ENCODE data around the gene ST6GAL1. TPM values are rescaled to one million over a fixed set of nuclear protein-coding genes. Genes with fewer than 3 reads are reported as not detected.

Gene ST6GAL1
- total RNA-seq, 4 donors from 2014 or later, result 74.8 to 189 (median 113) TPM

DNA sequence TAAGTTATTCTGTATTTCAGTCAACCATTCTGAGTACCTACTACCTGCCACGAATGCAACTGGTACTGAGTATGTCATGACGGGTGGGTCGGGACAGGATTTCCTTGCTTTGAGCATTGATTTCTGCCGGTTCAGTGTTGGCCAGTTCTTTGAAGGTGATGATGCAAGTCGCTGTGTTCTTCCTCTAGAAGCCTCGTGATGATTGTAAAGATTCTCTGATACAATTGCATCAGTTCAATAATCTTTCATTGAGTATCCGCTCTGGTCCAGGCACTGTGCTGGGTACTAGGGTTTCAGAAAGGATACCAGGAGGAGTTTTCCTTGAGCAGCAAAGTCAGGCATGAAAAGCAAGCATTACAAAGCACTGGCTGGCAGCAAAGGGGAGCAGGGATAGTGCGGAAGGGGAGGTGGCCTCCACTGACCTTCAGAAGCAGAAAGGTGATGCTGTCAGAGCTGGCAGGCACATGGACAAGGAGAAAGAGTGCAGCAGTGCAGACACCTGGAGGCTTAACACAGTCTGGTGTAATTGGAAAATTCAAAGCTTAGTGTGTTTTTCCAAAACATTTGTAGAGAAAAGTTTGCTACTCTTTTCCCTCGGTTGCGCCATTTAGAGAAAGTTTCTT is 108.9 kb downstream of the ST6GAL1 start:
- intact Hi-C loops (cut with DNase I), result no loop called here
- H3K9me3 ChIP-seq, result no peaks in the 10 kb centered on the region
- H3K27me3 ChIP-seq, result no peaks in the 10 kb centered on the region
- WGBS, 2 donors, result 86 to 92% methylated on average over 10 of the region's 10 CpGs
- TF ChIP-seq, protein P1, sequence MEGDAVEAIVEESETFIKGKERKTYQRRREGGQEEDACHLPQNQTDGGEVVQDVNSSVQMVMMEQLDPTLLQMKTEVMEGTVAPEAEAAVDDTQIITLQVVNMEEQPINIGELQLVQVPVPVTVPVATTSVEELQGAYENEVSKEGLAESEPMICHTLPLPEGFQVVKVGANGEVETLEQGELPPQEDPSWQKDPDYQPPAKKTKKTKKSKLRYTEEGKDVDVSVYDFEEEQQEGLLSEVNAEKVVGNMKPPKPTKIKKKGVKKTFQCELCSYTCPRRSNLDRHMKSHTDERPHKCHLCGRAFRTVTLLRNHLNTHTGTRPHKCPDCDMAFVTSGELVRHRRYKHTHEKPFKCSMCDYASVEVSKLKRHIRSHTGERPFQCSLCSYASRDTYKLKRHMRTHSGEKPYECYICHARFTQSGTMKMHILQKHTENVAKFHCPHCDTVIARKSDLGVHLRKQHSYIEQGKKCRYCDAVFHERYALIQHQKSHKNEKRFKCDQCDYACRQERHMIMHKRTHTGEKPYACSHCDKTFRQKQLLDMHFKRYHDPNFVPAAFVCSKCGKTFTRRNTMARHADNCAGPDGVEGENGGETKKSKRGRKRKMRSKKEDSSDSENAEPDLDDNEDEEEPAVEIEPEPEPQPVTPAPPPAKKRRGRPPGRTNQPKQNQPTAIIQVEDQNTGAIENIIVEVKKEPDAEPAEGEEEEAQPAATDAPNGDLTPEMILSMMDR (IDR thresholded peaks at IDR 0.05), result no peak
- no peak for TF ChIP-seq POLR2A (IDR thresholded peaks at IDR 0.05)
- no peak overlapping the region for H3K4me3 ChIP-seq (replicated peaks in 1 of 3)
- peaks cover 9 to 13% of the 10 kb centered on the region in 2 donors for H3K36me3 ChIP-seq
- peaks cover 4 to 28% of the 10 kb centered on the region in 2 donors for H3K4me1 ChIP-seq
- no peak for DNase-seq
- peak overlapping the region in 1 of 3 donors; percentile 27 for H3K27ac ChIP-seq

- Histone ChIP-seq H3K27me3 (no peaks in the 10 kb centered on the region), H3K4me1 (peaks cover 9 to 33% of the 10 kb centered on the region in 2 donors), H3K9me3 (no peaks in the 10 kb centered on the region), H3K4me3 (replicated peaks in 1 of 3) (no peak overlapping the region), H3K27ac (peak overlapping the region in 1 of 3 donors; percentile 27), H3K36me3 (peaks cover 9 to 13% of the 10 kb centered on the region in 2 donors)
- DNase-seq, result no peak
- WGBS, 2 donors, result 89 to 95% methylated on average over 6 of the region's 6 CpGs
- intact Hi-C loops (cut with DNase I), result no loop called here
- TF ChIP-seq, protein P1 (IDR thresholded peaks at IDR 0.05), result no peak
- TF ChIP-seq POLR2A (IDR thresholded peaks at IDR 0.05), result no peak
Measured at GRCh38 chr3:187039723-187040414, 109.5 kb downstream of the ST6GAL1 start.

- no peak for DNase-seq
- Histone ChIP-seq H3K27me3 (no peaks in the 10 kb centered on the region), H3K4me1 (peaks cover 14 to 36% of the 10 kb centered on the region in 2 donors), H3K4me3 (replicated peaks in 1 of 3) (no peak overlapping the region), H3K27ac (peak overlapping the region in 2 of 3 donors; percentile 1 to 53), H3K9me3 (no peaks in the 10 kb centered on the region), H3K36me3 (peaks cover 9 to 13% of the 10 kb centered on the region in 2 donors)
- TF ChIP-seq POLR2A (IDR thresholded peaks at IDR 0.05), result no peak
- TF ChIP-seq, protein P1 (IDR thresholded peaks at IDR 0.05), result no peak
- intact Hi-C loops (cut with DNase I), result no loop called here
- 95 to 98% methylated on average over 5 of the region's 5 CpGs for WGBS, 2 donors
Measured at GRCh38 chr3:187040516-187041361, 110.4 kb downstream of the ST6GAL1 start.

DNA sequence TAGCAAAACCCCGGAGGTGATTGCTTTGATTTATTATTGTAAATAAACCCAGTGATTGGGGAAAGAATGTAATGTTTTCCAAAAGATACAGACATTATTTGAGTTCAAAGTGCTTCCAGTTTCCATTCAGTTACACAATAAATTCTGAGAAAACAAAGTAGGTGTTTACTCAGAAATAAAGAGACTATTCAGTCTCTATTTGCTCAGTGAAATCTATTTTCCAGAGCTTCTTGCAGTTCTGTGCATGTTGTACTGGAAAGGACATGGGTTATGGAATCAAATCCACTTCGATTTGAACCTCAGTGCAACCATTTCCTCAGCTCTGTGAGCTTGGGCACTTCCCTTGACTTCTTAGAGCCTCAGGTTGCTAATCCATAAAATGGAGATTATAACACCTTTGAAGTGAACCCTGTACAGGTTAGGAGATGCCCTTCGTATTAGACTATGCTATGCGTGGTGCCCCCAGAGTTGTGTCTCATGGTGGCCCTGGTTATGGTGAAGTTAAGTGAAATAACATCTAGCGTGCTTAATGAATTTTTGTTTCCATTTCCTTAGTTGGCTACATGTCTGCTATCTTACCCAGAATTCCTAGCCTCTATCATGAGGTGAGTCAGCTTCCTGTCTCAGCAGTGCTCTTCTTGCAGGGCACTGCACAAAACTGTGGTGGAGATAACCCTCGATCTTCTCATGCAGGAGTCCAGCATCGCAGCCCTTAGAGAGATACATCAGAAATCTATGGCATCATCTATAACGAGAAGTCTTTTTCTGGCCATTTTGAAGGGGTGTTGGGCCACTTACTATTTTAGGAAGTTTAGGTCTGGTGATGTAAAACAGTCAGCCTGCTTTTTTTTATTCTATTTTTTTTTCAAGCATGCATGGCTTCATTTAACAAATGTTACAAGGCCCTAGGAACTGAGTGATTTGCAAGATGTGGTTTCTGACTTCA is 111.3 kb downstream of the ST6GAL1 start:
- no peaks in the 10 kb centered on the region for H3K9me3 ChIP-seq
- no peak overlapping the region for H3K4me3 ChIP-seq (replicated peaks in 1 of 3)
- DNase-seq, result no peak
- H3K27ac ChIP-seq, result peak overlapping the region in 1 of 3 donors; percentile 53
- intact Hi-C loops (cut with DNase I), result no loop called here
- TF ChIP-seq POLR2A (IDR thresholded peaks at IDR 0.05), result no peak
- peaks cover 14 to 36% of the 10 kb centered on the region in 2 donors for H3K4me1 ChIP-seq
- WGBS, 2 donors, result 77 to 82% methylated on average over 8 of the region's 8 CpGs
- H3K36me3 ChIP-seq, result peaks cover 9 to 13% of the 10 kb centered on the region in 2 donors
- no peaks in the 10 kb centered on the region for H3K27me3 ChIP-seq
